ENCODE results near the gene XRCC1. TPM values are rescaled to one million over a fixed set of nuclear protein-coding genes. Genes with fewer than 3 reads are reported as not detected.
A peak's percentile ranks its signal among the peaks of the same experiment; 100 is the strongest.

XRCC1 gene
- total RNA-seq, 1 experiment from 2014 or later: 20.1 TPM

DNA sequence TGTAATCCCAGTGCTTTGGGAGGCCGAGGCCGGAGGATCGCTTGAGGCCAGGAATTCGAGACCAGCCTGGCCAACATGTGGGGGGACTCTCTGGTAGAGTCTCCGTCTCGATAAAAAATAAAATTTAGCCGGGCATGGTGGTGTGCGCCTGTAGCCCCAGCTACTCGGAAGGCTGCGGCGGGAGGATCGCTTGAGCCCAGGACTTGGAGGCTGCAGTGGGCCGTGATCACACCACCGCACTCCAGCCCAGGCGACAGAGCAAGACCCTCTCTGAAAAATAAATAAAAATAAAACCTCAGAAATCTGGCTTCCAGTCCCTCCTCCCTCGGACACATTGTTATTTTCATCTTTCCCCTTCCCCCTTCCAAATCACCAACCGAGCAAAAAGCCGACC, 20.3 kb upstream of the XRCC1 start:
- Histone ChIP-seq H3K27me3 (ENCODE audit: control insufficient read depth, insufficient read depth, low read length) (no peaks in the 10 kb centered on the region), H3K27ac (ENCODE audit: low read length) (peak overlapping the region; percentile 88), H3K4me1 (ENCODE audit: control insufficient read depth, insufficient read depth, low read length) (peaks cover 7% of the 10 kb centered on the region; the same call in 1 of the 2 replicates), H3K9me3 (ENCODE audit: control insufficient read depth, insufficient read depth, low read depth, low read length) (no peaks in the 10 kb centered on the region), H3K4me3 (ENCODE audit: low read depth in 2 of 2, low read length in 2 of 2) (peak overlapping the region; percentile 82 to 90), H3K36me3 (ENCODE audit: control insufficient read depth, insufficient read depth, low read length) (peaks cover 6% of the 10 kb centered on the region; the same call in 1 of the 2 replicates)
- TF ChIP-seq TCF7L2 (IDR thresholded peaks at IDR 0.05; ENCODE audit: low read depth, low read length) (no peak), POLR2AphosphoS5 (IDR thresholded peaks at IDR 0.05; ENCODE audit: low read depth, low read length) (no peak), SIN3A (IDR thresholded peaks at IDR 0.05; ENCODE audit: borderline replicate concordance, insufficient read depth, low read depth, low read length) (no peak)
- TF ChIP-seq, protein P1, sequence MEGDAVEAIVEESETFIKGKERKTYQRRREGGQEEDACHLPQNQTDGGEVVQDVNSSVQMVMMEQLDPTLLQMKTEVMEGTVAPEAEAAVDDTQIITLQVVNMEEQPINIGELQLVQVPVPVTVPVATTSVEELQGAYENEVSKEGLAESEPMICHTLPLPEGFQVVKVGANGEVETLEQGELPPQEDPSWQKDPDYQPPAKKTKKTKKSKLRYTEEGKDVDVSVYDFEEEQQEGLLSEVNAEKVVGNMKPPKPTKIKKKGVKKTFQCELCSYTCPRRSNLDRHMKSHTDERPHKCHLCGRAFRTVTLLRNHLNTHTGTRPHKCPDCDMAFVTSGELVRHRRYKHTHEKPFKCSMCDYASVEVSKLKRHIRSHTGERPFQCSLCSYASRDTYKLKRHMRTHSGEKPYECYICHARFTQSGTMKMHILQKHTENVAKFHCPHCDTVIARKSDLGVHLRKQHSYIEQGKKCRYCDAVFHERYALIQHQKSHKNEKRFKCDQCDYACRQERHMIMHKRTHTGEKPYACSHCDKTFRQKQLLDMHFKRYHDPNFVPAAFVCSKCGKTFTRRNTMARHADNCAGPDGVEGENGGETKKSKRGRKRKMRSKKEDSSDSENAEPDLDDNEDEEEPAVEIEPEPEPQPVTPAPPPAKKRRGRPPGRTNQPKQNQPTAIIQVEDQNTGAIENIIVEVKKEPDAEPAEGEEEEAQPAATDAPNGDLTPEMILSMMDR (IDR thresholded peaks at IDR 0.05): no peak
- TF ChIP-seq, protein P2, sequence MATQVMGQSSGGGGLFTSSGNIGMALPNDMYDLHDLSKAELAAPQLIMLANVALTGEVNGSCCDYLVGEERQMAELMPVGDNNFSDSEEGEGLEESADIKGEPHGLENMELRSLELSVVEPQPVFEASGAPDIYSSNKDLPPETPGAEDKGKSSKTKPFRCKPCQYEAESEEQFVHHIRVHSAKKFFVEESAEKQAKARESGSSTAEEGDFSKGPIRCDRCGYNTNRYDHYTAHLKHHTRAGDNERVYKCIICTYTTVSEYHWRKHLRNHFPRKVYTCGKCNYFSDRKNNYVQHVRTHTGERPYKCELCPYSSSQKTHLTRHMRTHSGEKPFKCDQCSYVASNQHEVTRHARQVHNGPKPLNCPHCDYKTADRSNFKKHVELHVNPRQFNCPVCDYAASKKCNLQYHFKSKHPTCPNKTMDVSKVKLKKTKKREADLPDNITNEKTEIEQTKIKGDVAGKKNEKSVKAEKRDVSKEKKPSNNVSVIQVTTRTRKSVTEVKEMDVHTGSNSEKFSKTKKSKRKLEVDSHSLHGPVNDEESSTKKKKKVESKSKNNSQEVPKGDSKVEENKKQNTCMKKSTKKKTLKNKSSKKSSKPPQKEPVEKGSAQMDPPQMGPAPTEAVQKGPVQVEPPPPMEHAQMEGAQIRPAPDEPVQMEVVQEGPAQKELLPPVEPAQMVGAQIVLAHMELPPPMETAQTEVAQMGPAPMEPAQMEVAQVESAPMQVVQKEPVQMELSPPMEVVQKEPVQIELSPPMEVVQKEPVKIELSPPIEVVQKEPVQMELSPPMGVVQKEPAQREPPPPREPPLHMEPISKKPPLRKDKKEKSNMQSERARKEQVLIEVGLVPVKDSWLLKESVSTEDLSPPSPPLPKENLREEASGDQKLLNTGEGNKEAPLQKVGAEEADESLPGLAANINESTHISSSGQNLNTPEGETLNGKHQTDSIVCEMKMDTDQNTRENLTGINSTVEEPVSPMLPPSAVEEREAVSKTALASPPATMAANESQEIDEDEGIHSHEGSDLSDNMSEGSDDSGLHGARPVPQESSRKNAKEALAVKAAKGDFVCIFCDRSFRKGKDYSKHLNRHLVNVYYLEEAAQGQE (IDR thresholded peaks at IDR 0.05; ENCODE audit: insufficient read depth in 1 of 2, low read depth in 2 of 2, low read length in 1 of 2): no peak
- in situ Hi-C loops (cut with HindIII; ENCODE audit: low pct_unique_long_range_greater_than_20kb, low sequenced_read_pairs) (no loop called here), intact Hi-C loops (cut with micrococcal nuclease; ENCODE audit: unreplicated experiment) (no loop called here)
- DNase-seq (ENCODE audit: low read depth, low spot score) (no peak), ATAC-seq (peak; percentile 29)
- CTCF ChIA-PET: interaction anchor here (1.0 kb wide), 1 partner anchor 40 kb away, joined by 3 read pairs; no protein-coding TSS in a partner anchor
- POLR2A ChIA-PET: no interaction called here
- TSS peak; percentile 91 for BruUV-seq (replicated peaks)

DNA sequence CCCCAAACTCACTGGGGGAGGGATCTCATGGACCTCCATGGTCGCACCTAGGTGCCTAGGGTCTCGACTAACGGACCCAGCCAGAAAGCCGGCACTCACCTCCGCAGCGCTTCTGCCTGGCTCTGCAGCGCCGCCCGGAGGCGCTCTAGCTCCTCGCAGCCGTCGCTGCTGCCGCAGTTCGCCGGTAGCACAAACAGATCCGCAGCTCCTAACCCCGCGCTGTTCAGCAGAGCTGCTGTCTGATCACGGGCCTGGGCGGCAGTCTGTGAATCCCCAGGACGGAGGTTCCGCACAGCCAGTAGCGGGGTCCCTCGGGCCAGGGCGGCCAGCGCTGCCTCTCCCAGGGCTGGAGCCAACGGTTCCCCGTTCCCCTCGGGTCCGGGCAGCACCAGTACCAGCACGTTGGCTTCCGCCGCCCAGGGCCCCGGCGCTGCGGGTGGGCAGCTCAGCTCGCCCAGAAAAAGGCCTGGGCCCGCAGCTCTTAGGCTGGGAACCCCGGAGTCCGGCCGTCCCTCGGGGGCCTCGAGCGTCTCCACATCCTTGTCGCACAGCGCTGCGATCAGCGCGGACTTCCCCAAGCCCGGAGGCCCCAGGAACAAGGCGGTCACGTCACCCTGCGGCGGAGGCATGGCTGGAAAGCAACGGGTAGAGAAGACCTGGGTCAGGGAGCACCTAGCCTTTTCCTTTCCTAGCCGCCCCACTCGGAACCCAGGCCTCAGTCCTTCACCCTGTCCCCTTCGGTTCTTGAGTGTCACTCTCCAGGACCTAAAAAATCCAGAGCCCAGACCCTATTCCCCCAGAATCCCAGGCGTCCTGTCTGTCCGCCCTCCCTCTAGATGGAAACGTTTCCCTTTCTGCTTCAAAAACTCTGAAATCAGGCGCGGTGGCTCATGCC, 19.6 kb upstream of the XRCC1 start:
- POLR2A ChIA-PET: no interaction called here
- BruUV-seq (replicated peaks): no TSS peak
- no peak for DNase-seq (ENCODE audit: low read depth, low spot score)

More for the DNA sequence above, 19.6 kb upstream of the XRCC1 start:
- Histone ChIP-seq H3K27ac (ENCODE audit: low read length) (peak overlapping the region; percentile 88), H3K36me3 (ENCODE audit: control insufficient read depth, insufficient read depth, low read length) (peaks cover 6% of the 10 kb centered on the region; the same call in 1 of the 2 replicates), H3K27me3 (ENCODE audit: control insufficient read depth, insufficient read depth, low read length) (no peaks in the 10 kb centered on the region), H3K9me3 (ENCODE audit: control insufficient read depth, insufficient read depth, low read depth, low read length) (no peaks in the 10 kb centered on the region), H3K4me3 (ENCODE audit: low read depth in 2 of 2, low read length in 2 of 2) (peak overlapping the region; percentile 82 to 90), H3K4me1 (ENCODE audit: control insufficient read depth, insufficient read depth, low read length) (peaks cover 7% of the 10 kb centered on the region; the same call in 1 of the 2 replicates)
- CTCF ChIA-PET: interaction anchor here (0.6 to 1.2 kb wide), 4 partner anchors 35 to 98 kb away, joined by 3 to 10 read pairs (median 4); no protein-coding TSS in a partner anchor
- intact Hi-C loops (cut with micrococcal nuclease; ENCODE audit: unreplicated experiment): no loop called here
- ATAC-seq: 0 out of 2 replicates have a peak, but pooled peaks have one; percentile 19
- in situ Hi-C loops (cut with HindIII; ENCODE audit: low pct_unique_long_range_greater_than_20kb, low sequenced_read_pairs): no loop called here
- TF ChIP-seq, protein P1 (IDR thresholded peaks at IDR 0.05): peak; percentile 86
- TF ChIP-seq, protein P2 (IDR thresholded peaks at IDR 0.05; ENCODE audit: insufficient read depth in 1 of 2, low read depth in 2 of 2, low read length in 1 of 2): no peak
